Measurements from ENCODE around the gene CCN5. TPM values are rescaled to one million over a fixed set of nuclear protein-coding genes. Genes with fewer than 3 reads are reported as not detected.

CCN5 gene
- total RNA-seq, 1 experiment from 2014 or later = 0.26 TPM

DNA sequence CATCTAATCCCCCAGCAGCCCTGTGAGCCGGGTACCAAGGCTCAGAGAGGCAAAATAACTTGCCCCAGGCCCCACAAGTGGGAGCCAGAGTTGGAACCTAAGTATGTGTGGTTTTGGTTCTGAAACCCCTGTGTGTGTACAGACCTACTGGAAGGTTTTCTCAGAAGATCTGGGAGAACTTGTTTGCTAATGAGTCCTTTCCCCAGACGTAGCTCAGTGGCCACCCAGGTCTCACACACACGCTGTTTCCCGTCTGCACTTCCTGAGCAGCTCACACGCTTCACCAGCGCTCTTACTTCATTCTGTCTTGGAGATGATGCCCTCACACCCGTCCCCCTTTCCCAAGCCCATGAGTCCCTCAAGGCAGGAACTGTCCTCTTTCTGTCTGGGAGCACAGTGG is 8.2 kb downstream of the CCN5 start:
- no TSS peak for BruUV-seq (replicated peaks)
- H3K9me3 ChIP-seq (ENCODE audit: low read length) = no peaks in the 10 kb centered on the region
- no peak for ATAC-seq
- no peaks in the 10 kb centered on the region for H3K36me3 ChIP-seq (ENCODE audit: low read depth, low read length)
- ChIA-PET POLR2A (ENCODE audit: unreplicated experiment) (interaction anchor here (0.6 kb wide), 1 partner anchor 159 kb away, joined by 7 read pairs; no protein-coding TSS in a partner anchor), CTCF (no interaction called here)
- DNase-seq = no peak
- H2AFZ ChIP-seq (ENCODE audit: low read length) = no peak overlapping the region
- no peaks in the 10 kb centered on the region for H4K20me1 ChIP-seq (ENCODE audit: low read length)
- H3K27me3 ChIP-seq (ENCODE audit: low read length) = no peaks in the 10 kb centered on the region
- H3K9me2 ChIP-seq (replicated peaks; ENCODE audit: low read length) = no peaks in the 10 kb centered on the region
- H3K4me2 ChIP-seq (ENCODE audit: low read length) = no peak overlapping the region
- H3K27ac ChIP-seq (ENCODE audit: low read length) = no peak overlapping the region
- TF ChIP-seq, protein P1, sequence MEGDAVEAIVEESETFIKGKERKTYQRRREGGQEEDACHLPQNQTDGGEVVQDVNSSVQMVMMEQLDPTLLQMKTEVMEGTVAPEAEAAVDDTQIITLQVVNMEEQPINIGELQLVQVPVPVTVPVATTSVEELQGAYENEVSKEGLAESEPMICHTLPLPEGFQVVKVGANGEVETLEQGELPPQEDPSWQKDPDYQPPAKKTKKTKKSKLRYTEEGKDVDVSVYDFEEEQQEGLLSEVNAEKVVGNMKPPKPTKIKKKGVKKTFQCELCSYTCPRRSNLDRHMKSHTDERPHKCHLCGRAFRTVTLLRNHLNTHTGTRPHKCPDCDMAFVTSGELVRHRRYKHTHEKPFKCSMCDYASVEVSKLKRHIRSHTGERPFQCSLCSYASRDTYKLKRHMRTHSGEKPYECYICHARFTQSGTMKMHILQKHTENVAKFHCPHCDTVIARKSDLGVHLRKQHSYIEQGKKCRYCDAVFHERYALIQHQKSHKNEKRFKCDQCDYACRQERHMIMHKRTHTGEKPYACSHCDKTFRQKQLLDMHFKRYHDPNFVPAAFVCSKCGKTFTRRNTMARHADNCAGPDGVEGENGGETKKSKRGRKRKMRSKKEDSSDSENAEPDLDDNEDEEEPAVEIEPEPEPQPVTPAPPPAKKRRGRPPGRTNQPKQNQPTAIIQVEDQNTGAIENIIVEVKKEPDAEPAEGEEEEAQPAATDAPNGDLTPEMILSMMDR (conservative IDR thresholded peaks at IDR 0.05; ENCODE audit: low read depth, low read length) = no peak
- no peak for TF ChIP-seq EZH2phosphoT487 (IDR thresholded peaks at IDR 0.05; ENCODE audit: borderline replicate concordance, low read length)
- TF ChIP-seq EZH2 (IDR thresholded peaks at IDR 0.05; ENCODE audit: low read length, unreplicated experiment) = no peak
- no peaks in the 10 kb centered on the region for H3K79me2 ChIP-seq (ENCODE audit: low read length)
- H3K9ac ChIP-seq (ENCODE audit: low read length) = no peak overlapping the region
- H3K4me3 ChIP-seq (ENCODE audit: low read length) = no peak overlapping the region
- peaks cover 23% of the 10 kb centered on the region for H3K4me1 ChIP-seq (ENCODE audit: insufficient read depth, low read length)
- intact Hi-C loops (cut with micrococcal nuclease) = no loop called here
- no peaks in the 10 kb centered on the region for H3F3A ChIP-seq (ENCODE audit: low read length, unreplicated experiment)

DNA sequence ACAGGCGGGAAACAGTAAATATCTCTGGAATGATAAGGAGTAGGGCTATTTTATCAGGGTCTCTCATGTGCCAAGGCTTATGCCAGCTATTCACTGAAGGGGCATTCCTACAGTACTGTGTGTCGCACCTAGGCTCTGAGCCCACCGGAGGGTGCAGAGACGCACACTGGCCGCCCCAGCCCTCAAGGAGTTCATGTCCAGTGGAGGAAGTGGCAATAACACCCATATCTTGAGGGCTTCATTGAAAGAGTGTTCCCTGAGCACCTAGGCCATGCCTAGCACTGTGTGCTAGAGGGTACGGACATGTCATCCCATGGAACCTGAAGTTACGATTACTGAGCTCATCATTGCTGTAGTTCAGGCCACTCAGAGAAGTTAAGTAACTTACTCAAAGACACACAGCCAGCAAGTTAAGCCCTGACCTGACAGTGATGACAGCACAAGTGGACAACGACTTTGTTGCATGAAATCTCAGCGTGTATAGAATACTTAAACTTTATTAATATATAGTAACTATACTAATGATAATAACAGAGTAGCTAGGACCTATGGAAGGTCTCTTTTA is 8.7 kb downstream of the CCN5 start:
- no peak for ATAC-seq
- DNase-seq = no peak
- H3K27me3 ChIP-seq (ENCODE audit: low read length) = no peaks in the 10 kb centered on the region
- no peak overlapping the region for H3K9ac ChIP-seq (ENCODE audit: low read length)
- BruUV-seq (replicated peaks) = no TSS peak
- H2AFZ ChIP-seq (ENCODE audit: low read length) = no peak overlapping the region
- H3K4me2 ChIP-seq (ENCODE audit: low read length) = no peak overlapping the region
- H3K27ac ChIP-seq (ENCODE audit: low read length) = no peak overlapping the region
- peaks cover 27% of the 10 kb centered on the region for H3K4me1 ChIP-seq (ENCODE audit: insufficient read depth, low read length)
- H4K20me1 ChIP-seq (ENCODE audit: low read length) = no peaks in the 10 kb centered on the region
- no peaks in the 10 kb centered on the region for H3K9me3 ChIP-seq (ENCODE audit: low read length)
- POLR2A ChIA-PET (ENCODE audit: unreplicated experiment) = no interaction called here
- H3K79me2 ChIP-seq (ENCODE audit: low read length) = no peaks in the 10 kb centered on the region
- intact Hi-C loops (cut with micrococcal nuclease) = no loop called here
- TF ChIP-seq EZH2 (IDR thresholded peaks at IDR 0.05; ENCODE audit: low read length, unreplicated experiment) (no peak), EZH2phosphoT487 (IDR thresholded peaks at IDR 0.05; ENCODE audit: borderline replicate concordance, low read length) (no peak)
- TF ChIP-seq, protein P1 (conservative IDR thresholded peaks at IDR 0.05; ENCODE audit: low read depth, low read length) = no peak
- H3F3A ChIP-seq (ENCODE audit: low read length, unreplicated experiment) = no peaks in the 10 kb centered on the region
- no peaks in the 10 kb centered on the region for H3K9me2 ChIP-seq (replicated peaks; ENCODE audit: low read length)
- no peak overlapping the region for H3K4me3 ChIP-seq (ENCODE audit: low read length)
- CTCF ChIA-PET = no interaction called here
- no peaks in the 10 kb centered on the region for H3K36me3 ChIP-seq (ENCODE audit: low read depth, low read length)

DNA sequence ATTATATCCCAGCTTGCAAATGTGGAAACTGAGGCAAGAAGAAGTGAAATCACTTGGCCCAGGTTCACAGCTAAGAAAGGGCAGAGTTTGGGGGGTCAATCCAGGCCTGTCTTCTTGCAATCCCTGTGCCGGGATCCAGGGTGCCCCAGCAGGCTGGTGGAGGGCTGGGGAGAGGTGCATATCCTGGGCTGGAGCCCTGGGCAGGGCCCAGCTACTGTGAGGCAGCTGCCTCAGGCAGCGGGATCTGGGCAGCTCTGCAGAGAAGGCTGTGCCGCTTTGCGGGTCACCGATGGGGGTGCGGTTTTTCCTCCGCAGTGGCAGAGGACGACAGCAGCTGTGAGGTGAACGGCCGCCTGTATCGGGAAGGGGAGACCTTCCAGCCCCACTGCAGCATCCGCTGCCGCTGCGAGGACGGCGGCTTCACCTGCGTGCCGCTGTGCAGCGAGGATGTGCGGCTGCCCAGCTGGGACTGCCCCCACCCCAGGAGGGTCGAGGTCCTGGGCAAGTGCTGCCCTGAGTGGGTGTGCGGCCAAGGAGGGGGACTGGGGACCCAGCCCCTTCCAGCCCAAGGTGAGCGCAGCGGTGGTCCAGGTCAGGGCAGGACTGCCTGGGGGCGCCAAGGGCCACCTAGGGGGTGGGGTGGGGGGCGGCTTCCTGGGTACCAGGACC is 9.4 kb downstream of the CCN5 start:
- no peak overlapping the region for H2AFZ ChIP-seq (ENCODE audit: low read length)
- no peak overlapping the region for H3K4me2 ChIP-seq (ENCODE audit: low read length)
- POLR2A ChIA-PET (ENCODE audit: unreplicated experiment) = no interaction called here
- no peak overlapping the region for H3K27ac ChIP-seq (ENCODE audit: low read length)
- H3K9me3 ChIP-seq (ENCODE audit: low read length) = no peaks in the 10 kb centered on the region
- no peak overlapping the region for H3K4me3 ChIP-seq (ENCODE audit: low read length)
- ATAC-seq (no peak), DNase-seq (no peak)
- no peaks in the 10 kb centered on the region for H3K9me2 ChIP-seq (replicated peaks; ENCODE audit: low read length)
- no peaks in the 10 kb centered on the region for H4K20me1 ChIP-seq (ENCODE audit: low read length)
- BruUV-seq (replicated peaks) = no TSS peak
- no peaks in the 10 kb centered on the region for H3K27me3 ChIP-seq (ENCODE audit: low read length)
- H3K36me3 ChIP-seq (ENCODE audit: low read depth, low read length) = no peaks in the 10 kb centered on the region
- H3K79me2 ChIP-seq (ENCODE audit: low read length) = no peaks in the 10 kb centered on the region
- no peaks in the 10 kb centered on the region for H3F3A ChIP-seq (ENCODE audit: low read length, unreplicated experiment)
- peaks cover 33% of the 10 kb centered on the region for H3K4me1 ChIP-seq (ENCODE audit: insufficient read depth, low read length)
- no peak overlapping the region for H3K9ac ChIP-seq (ENCODE audit: low read length)
- intact Hi-C loops (cut with micrococcal nuclease) = no loop called here
- CTCF ChIA-PET = no interaction called here
- TF ChIP-seq EZH2phosphoT487 (IDR thresholded peaks at IDR 0.05; ENCODE audit: borderline replicate concordance, low read length) (no peak), EZH2 (IDR thresholded peaks at IDR 0.05; ENCODE audit: low read length, unreplicated experiment) (no peak)
- TF ChIP-seq, protein P1 (conservative IDR thresholded peaks at IDR 0.05; ENCODE audit: low read depth, low read length) = no peak
